NCI-H69 (cell line): ENCODE data around the gene ZNF331.
"Not testable (repeated sequence)": the region's sequence is repeated elsewhere in the genome, so short reads cannot be mapped to it uniquely, and the experiment has no call there.

Source experiments
- DNase-seq: peaks from one replicate; lab custom pipeline; 2025; lab: John Stamatoyannopoulos, UW

ZNF331 gene

GRCh38 chr19:53537521-53538377, at the start of gene ZNF331:
Gene ZNF331 (plus strand): TSS chr19:53538145. CDS start chr19:53569377, 31,232 bp downstream.
- DNase-seq: peak; percentile 80

GRCh38 chr19:53492153-53492552, 45.8 kb upstream of the ZNF331 start:
- no peak for DNase-seq

- peak; percentile 13 for DNase-seq
Measured at GRCh38 chr19:53497311-53498023, 40.5 kb upstream of the ZNF331 start.

- DNase-seq: not testable (repeated sequence)
Measured at GRCh38 chr19:53498024-53498395, 39.9 kb upstream of the ZNF331 start.

- DNase-seq: peak; percentile 58
Measured at GRCh38 chr19:53503151-53503550, 34.8 kb upstream of the ZNF331 start.

- peak; percentile 31 for DNase-seq
Measured at GRCh38 chr19:53503671-53504364, 34.1 kb upstream of the ZNF331 start.

GRCh38 chr19:53504365-53504703, 33.6 kb upstream of the ZNF331 start:
- DNase-seq: peak; percentile 61

GRCh38 chr19:53504885-53505284, 33.1 kb upstream of the ZNF331 start:
- DNase-seq: peak; percentile 19

- DNase-seq: no peak
Measured at GRCh38 chr19:53506728-53507127, 31.2 kb upstream of the ZNF331 start.

- DNase-seq: no peak
Measured at GRCh38 chr19:53507523-53508442, 30.2 kb upstream of the ZNF331 start.

GRCh38 chr19:53509443-53509842, 28.5 kb upstream of the ZNF331 start:
- DNase-seq: no peak

- no peak for DNase-seq
Measured at GRCh38 chr19:53509845-53510244, 28.1 kb upstream of the ZNF331 start.

GRCh38 chr19:53511357-53511756, 26.6 kb upstream of the ZNF331 start:
- DNase-seq: no peak

GRCh38 chr19:53511933-53512374, 26.0 kb upstream of the ZNF331 start:
- peak; percentile 73 for DNase-seq

GRCh38 chr19:53515047-53515446, 22.9 kb upstream of the ZNF331 start:
- DNase-seq: not testable (repeated sequence)

- no peak for DNase-seq
Measured at GRCh38 chr19:53517114-53517741, 20.7 kb upstream of the ZNF331 start.

GRCh38 chr19:53518121-53518520, 19.8 kb upstream of the ZNF331 start:
- no peak for DNase-seq

GRCh38 chr19:53518716-53519115, 19.2 kb upstream of the ZNF331 start:
- DNase-seq: no peak

- DNase-seq: no peak
Measured at GRCh38 chr19:53519446-53519845, 18.5 kb upstream of the ZNF331 start.

GRCh38 chr19:53520163-53520546, 17.8 kb upstream of the ZNF331 start:
- DNase-seq: no peak
